Erythroblast (primary cell): ENCODE measurements around the gene GPX3.

ENCODE experiments used
- DNase-seq, 2 experiments: peaks; one replicate each; lab custom pipeline; 2025; lab: John Stamatoyannopoulos, UW
- GATA1 ChIP-seq: IDR thresholded peaks from 2 replicates; pipeline ENCODE4 v1.6.1; 2011; ENCODE audit warnings: low read depth, mild to moderate bottlenecking, control low read depth, low read length, moderate library complexity
- POLR2A ChIP-seq: IDR thresholded peaks from 2 replicates; pipeline ENCODE4 v1.6.1; 2011; ENCODE audit warnings: mild to moderate bottlenecking, low read length

GPX3 gene

GRCh38 chr5:151021746-151022145 lies 1.4 kb downstream of the GPX3 start:
- DNase-seq = no peak

GRCh38 chr5:151022511-151023018 lies 2.2 kb downstream of the GPX3 start:
- no peak for DNase-seq
- TF ChIP-seq POLR2A (no peak), GATA1 (no peak)

More at GRCh38 chr5:151021746-151022145, 1.4 kb downstream of the GPX3 start:
- TF ChIP-seq POLR2A (no peak), GATA1 (no peak)

- DNase-seq = peak; percentile 60 to 79
These were observed 2.7 kb downstream of the GPX3 start for GRCh38 chr5:151023047-151023615.

DNA sequence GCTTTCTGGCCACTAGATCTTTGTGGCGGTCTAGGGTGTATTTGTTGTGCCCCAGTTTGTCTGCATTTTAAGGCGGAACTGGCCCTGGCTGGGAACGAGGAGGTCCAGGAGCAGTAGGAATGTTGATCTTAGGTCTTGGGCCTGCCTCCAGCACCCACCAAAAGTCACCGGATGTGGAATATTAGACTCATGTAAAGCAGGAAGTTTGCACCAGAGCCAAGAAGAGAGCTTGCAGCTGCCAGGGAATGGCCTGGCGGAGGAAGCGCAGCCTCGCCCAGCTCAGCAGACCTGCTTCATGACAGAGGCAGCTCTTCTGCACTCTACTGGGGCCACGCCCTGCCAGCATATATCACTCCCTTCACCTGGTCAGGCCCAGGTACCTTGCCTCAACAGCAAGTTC lies 3.3 kb downstream of the GPX3 start:
- no peak for TF ChIP-seq POLR2A
- TF ChIP-seq GATA1 = no peak
- DNase-seq = no peak

More at GRCh38 chr5:151023047-151023615, 2.7 kb downstream of the GPX3 start:
- no peak for TF ChIP-seq POLR2A
- no peak for TF ChIP-seq GATA1

DNA sequence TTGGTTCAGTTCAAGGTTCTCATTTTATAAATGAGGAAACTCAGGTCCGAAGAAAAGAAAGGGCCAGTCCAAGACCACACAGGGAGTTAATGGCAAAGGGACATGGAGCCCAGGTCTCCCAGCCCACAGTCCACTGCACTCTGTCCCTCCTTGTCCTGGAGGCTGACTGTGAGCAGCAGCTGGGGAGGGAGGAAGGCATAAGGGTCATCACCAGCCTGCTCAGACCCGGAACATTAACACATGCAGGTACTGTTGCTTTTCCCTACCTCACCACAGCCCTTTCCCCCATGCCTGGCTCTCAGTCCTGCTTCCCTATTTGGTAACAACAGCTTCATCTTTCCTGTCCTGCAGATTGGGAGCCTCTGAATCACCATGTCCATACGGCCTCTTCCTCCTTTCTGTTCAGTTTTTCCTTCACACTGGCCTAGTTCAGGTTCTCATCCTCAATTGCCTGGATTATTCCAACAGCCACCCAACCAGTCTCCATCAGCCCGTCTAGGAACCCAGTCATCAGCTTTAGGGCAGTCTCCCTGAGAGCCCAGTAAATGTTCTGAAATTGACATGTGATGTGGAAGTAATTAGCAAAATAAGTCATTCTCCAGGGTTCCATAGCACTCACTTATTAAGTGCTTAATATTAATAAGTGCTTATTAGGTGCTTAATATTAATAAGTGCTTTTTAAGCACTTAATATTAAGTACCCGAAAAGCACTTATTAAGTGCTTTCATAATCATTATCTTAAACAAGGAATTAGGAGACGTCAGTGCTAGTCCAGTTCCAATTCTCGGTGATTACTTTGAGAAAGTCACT lies 4.3 kb downstream of the GPX3 start:
- DNase-seq = no peak
- TF ChIP-seq POLR2A (no peak), GATA1 (no peak)

GRCh38 chr5:151025250-151025606 lies 4.8 kb downstream of the GPX3 start:
- no peak for DNase-seq
- TF ChIP-seq GATA1 (no peak), POLR2A (no peak)

DNA sequence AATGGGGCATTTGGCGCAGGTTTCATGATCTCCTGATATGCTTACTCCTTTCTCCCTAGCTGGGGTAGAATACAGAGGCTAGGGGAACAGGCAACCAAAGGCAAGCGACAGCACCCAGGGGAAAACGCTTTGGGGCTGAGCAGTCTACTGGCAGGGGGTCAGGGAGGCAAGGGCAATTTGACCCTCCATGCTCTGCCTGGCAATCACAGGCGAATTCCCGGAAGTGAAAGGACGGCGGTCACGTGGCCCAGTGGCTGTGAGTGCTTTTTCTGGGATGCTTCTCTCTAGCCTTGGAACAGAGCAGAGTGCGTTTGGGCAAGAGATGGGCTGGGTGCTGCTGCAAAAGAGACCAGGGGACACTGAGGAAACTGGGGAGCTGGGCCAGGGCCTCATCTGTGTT lies 5.7 kb downstream of the GPX3 start:
- no peak for TF ChIP-seq GATA1
- no peak for TF ChIP-seq POLR2A
- no peak for DNase-seq

DNA sequence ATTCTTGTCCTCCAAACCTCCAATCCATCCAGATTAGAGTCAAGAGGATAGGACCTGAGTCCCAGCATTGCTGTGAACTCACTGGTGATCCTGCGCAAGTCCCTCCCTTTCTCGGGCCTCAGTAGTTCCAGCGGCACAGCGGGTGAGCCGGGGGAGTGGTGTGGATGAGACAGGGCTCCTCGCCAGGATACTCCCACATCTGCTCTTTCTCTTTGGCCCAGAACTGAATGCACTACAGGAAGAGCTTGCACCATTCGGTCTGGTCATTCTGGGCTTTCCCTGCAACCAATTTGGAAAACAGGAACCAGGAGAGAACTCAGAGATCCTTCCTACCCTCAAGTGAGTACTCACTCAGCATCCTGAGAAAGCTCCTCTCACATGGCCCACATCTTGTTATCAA lies 6.3 kb downstream of the GPX3 start:
- no peak for DNase-seq
- TF ChIP-seq GATA1 (no peak), POLR2A (no peak)

DNA sequence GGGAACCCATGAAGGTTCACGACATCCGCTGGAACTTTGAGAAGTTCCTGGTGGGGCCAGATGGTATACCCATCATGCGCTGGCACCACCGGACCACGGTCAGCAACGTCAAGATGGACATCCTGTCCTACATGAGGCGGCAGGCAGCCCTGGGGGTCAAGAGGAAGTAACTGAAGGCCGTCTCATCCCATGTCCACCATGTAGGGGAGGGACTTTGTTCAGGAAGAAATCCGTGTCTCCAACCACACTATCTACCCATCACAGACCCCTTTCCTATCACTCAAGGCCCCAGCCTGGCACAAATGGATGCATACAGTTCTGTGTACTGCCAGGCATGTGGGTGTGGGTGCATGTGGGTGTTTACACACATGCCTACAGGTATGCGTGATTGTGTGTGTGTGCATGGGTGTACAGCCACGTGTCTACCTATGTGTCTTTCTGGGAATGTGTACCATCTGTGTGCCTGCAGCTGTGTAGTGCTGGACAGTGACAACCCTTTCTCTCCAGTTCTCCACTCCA lies 7.6 kb downstream of the GPX3 start:
- DNase-seq = no peak
- TF ChIP-seq POLR2A = no peak
- TF ChIP-seq GATA1 = no peak

GRCh38 chr5:151028717-151029116 lies 8.3 kb downstream of the GPX3 start:
- no peak for DNase-seq

GRCh38 chr5:151029179-151030055 lies 9.0 kb downstream of the GPX3 start:
- no peak for TF ChIP-seq POLR2A
- no peak for DNase-seq

More at GRCh38 chr5:151028717-151029116, 8.3 kb downstream of the GPX3 start:
- TF ChIP-seq GATA1 = no peak
- no peak for TF ChIP-seq POLR2A

DNA sequence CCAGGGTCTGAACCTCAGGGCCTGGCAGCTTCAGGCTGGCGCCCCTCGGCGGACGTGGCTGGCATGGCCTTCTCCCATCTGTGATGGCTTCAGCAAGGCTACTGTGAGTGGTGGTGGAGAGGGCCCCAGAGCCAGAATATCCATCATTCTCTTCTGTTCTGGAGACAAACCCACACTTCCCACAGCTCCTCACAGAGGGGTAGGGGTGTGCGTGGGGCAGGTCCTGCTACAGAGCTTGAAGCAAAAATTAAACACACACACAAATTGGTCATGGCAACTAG lies 9.6 kb downstream of the GPX3 start:
- no peak for DNase-seq
- TF ChIP-seq GATA1 (no peak), POLR2A (no peak)

DNA sequence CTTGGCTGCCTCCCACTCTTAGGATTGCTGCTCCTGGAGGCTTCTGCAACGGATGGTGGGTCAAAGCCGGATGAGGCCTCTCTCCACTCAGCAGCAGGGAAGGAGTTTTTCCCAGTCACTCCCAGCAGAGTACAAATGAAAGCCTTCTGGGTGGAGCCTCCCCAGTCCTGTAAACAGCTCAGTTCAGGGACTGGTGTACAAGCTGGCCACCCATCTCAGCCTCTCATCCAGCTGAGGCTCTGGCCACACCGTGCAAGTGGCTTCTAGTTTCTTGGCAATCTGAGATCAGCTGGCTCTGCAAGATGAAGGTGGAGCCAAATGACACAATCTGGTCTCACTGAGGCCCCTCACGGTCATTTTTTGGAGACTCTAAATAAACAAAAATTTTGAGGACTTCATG lies 10.0 kb downstream of the GPX3 start:
- TF ChIP-seq POLR2A (no peak), GATA1 (no peak)
- DNase-seq = no peak

GRCh38 chr5:151031554-151031953 lies 11.2 kb downstream of the GPX3 start:
- DNase-seq = no peak
- TF ChIP-seq POLR2A (no peak), GATA1 (no peak)
